GM12878 (cell line): Measurements from ENCODE around the gene HSPBAP1. TPM values are rescaled to one million over a fixed set of nuclear protein-coding genes. Genes with fewer than 3 reads are reported as not detected.

Source experiments
- ATAC-seq: fragments of 200-7000 bp; cut with Tn5 transposase; 3 replicates; pipeline ENCODE4 v1.9.1; 2020; ENCODE audit warnings: mild to moderate bottlenecking, moderate library complexity
- BruUV-seq: library from RNA; stranded (reverse); fragments of 400-500 nt; replicated peaks from 2 replicates; lab custom pipeline; 2021; lab: Mats Ljungman, UMichigan
- CTCF ChIA-PET: fragments of 300-600 bp; sonication (Branson Sonifier 250); formaldehyde crosslinking; extraction: SDS; loops from one replicate; lab custom pipeline; 2021; ENCODE audit warnings: inconsistent platforms; lab: Yijun Ruan, JAX
- POLR2A ChIA-PET: fragments of 350-600 bp; formaldehyde crosslinking; extraction: SDS; loops from one replicate; lab custom pipeline; 2021; ENCODE audit warnings: inconsistent platforms; lab: Charles Lee
- RAD21 ChIA-PET: fragments of 300-600 bp; sonication (Branson Sonifier 250); formaldehyde crosslinking; loops from one replicate; lab custom pipeline; 2023; ENCODE audit warnings: antibody characterized with exemption; ENCODE audit not compliant: unreplicated experiment; lab: Charles Lee
- SMC1A ChIA-PET: fragments of 300-600 bp; sonication (Branson Sonifier 250); formaldehyde crosslinking; loops from one replicate; lab custom pipeline; 2023; ENCODE audit not compliant: unreplicated experiment, uncharacterized antibody; lab: Charles Lee
- DNase-seq: peaks from one replicate; pipeline ENCODE4 v3.0.0-alpha.2; 2011; ENCODE audit warnings: low read depth, low spot score
- FAIRE-seq: peaks from 3 replicates; lab custom pipeline; 2011; peaks lifted over from hg19 to GRCh38; lab: Jason Lieb, UNC
- H2AFZ ChIP-seq: 2 replicates; pipeline ENCODE4 v1.6.0; 2011; ENCODE audit warnings: low read depth, low read length, control low read depth; ENCODE audit not compliant: control insufficient read depth
- H3K27ac ChIP-seq: 2 replicates; pipeline ENCODE4 v1.5.1; 2011; ENCODE audit warnings: control low read depth; ENCODE audit not compliant: control insufficient read depth, insufficient read depth
- H3K27me3 ChIP-seq, 2 experiments: replicated peaks in 1 of 2; 2 replicates each; pipeline versions ENCODE4 v1.6.0 to v1.6.1; 2011; ENCODE audit warnings: low read length in 1 of 2; ENCODE audit not compliant: control insufficient read depth in 2 of 2, insufficient read depth in 2 of 2
- H3K36me3 ChIP-seq, 2 experiments: 2 replicates each; pipeline ENCODE4 v1.5.1; 2011; ENCODE audit warnings: low read length in 1 of 2; ENCODE audit not compliant: control insufficient read depth in 2 of 2, insufficient read depth in 2 of 2
- H3K4me1 ChIP-seq: 2 replicates; pipeline ENCODE4 v1.6.1; 2011; ENCODE audit warnings: mild to moderate bottlenecking, low read length, moderate library complexity, mixed read lengths; ENCODE audit not compliant: control insufficient read depth, insufficient read depth
- H3K4me2 ChIP-seq: 2 replicates; pipeline ENCODE4 v1.6.0; 2011; ENCODE audit warnings: control low read depth; ENCODE audit not compliant: control insufficient read depth, insufficient read depth
- H3K4me3 ChIP-seq: fragments of 200-600 bp; sonication (generic); 2 replicates; pipeline ENCODE4 v1.5.1; 2016
- H3K79me2 ChIP-seq: 2 replicates; pipeline ENCODE4 v1.6.0; 2011; ENCODE audit warnings: low read length; ENCODE audit not compliant: control insufficient read depth, insufficient read depth
- H3K9ac ChIP-seq: 2 replicates; pipeline ENCODE4 v1.8.0; 2011; ENCODE audit warnings: low read length, control low read depth, mixed read lengths; ENCODE audit not compliant: control insufficient read depth, insufficient read depth
- H3K9me3 ChIP-seq: replicated peaks from 3 replicates; pipeline ENCODE4 v1.5.1; 2011; ENCODE audit warnings: mild to moderate bottlenecking, low read length; ENCODE audit not compliant: control insufficient read depth, insufficient read depth
- H4K20me1 ChIP-seq: 2 replicates; pipeline ENCODE4 v1.6.0; 2011; ENCODE audit not compliant: control insufficient read depth, insufficient read depth
- ATF3 ChIP-seq: IDR thresholded peaks from 2 replicates; pipeline ENCODE4 v1.6.1; 2011; ENCODE audit warnings: low read depth, mild to moderate bottlenecking, low read length, moderate library complexity, borderline replicate concordance; ENCODE audit errors: extremely low read depth
- CHD2 ChIP-seq: IDR thresholded peaks from 2 replicates; pipeline ENCODE4 v1.6.1; 2011; ENCODE audit warnings: low read depth, low read length, improper control_type of control experiment, borderline replicate concordance
- MAX ChIP-seq: IDR thresholded peaks from 2 replicates; pipeline ENCODE4 v1.6.1; 2012; ENCODE audit warnings: low read depth, low read length, improper control_type of control experiment
- NFYB ChIP-seq: IDR thresholded peaks from 2 replicates; pipeline ENCODE4 v1.6.1; 2011; ENCODE audit warnings: low read depth, mild to moderate bottlenecking, low read length, improper control_type of control experiment, moderate library complexity; ENCODE audit not compliant: insufficient read depth
- PKNOX1 ChIP-seq: fragments of 450-650 bp; IDR thresholded peaks from 2 replicates; pipeline ENCODE4 v1.6.1; 2016; ENCODE audit warnings: mild to moderate bottlenecking
- PML ChIP-seq: IDR thresholded peaks from 2 replicates; pipeline ENCODE4 v1.6.1; 2012; ENCODE audit warnings: low read length, inconsistent platforms
- POLR2A ChIP-seq: IDR thresholded peaks from 2 replicates; pipeline ENCODE4 v1.6.1; 2011; ENCODE audit warnings: low read depth, mild to moderate bottlenecking, low read length
- POU2F2 ChIP-seq: IDR thresholded peaks from 3 replicates; pipeline ENCODE4 v1.6.1; 2011; ENCODE audit warnings: low read depth, mild to moderate bottlenecking, low read length, borderline replicate concordance
- PRDM15 ChIP-seq: fragments of 450-650 bp; formaldehyde crosslinking; IDR thresholded peaks from 2 replicates; pipeline ENCODE4 v1.4.0; 2020; ENCODE audit warnings: mild to moderate bottlenecking, moderate library complexity
- STAT1 ChIP-seq: fragments of 450-650 bp; conservative IDR thresholded peaks from 2 replicates; pipeline ENCODE4 v1.6.1; 2014; ENCODE audit warnings: antibody characterized with exemption, mild to moderate bottlenecking
- TAF1 ChIP-seq: IDR thresholded peaks from 2 replicates; pipeline ENCODE4 v1.6.1; 2011; ENCODE audit warnings: mild to moderate bottlenecking, low read depth, low read length, borderline replicate concordance
- ZBTB4 ChIP-seq: fragments of 450-650 bp; formaldehyde crosslinking; IDR thresholded peaks from 2 replicates; pipeline ENCODE4 v1.4.0; 2022; ENCODE audit warnings: mild to moderate bottlenecking, moderate library complexity
- WGBS: methylation state at CpG from one replicate; pipeline ENCODE4 v1.1.6; 2016; ENCODE audit warnings: low lambda C conversion rate; ENCODE audit not compliant: insufficient replicate concordance, insufficient coverage; ENCODE audit errors: missing lambda C conversion rate; 5-methylcytosine and 5-hydroxymethylcytosine counted together
- in situ Hi-C: fragments of 300-500 bp; cut with MboI; formaldehyde crosslinking; loops from 9 replicates; pipeline ENCODE4 v1.14.3; 2018; ENCODE audit warnings: mixed read lengths
- intact Hi-C: fragments of 100-400 bp; cut with micrococcal nuclease; formaldehyde crosslinking; loops from one replicate; pipeline ENCODE4 v1.14.2; 2022; ENCODE audit not compliant: unreplicated experiment
- polyA plus RNA-seq, 11 experiments: library from polyadenylated mRNA; depleted of rRNA in 4 of 11; unstranded in 6 of 11; stranded (reverse) in 5 of 11; fragments of >200 nt; fragmentation: Nextera tagmentation in 4 of 11; fragmentation: Illumina TruSeq in 1 of 11; extraction: Ambion mirVana in 4 of 11; extraction: Trizol in 1 of 11; gene quantifications; 1 replicate in 1 of 11; 2 replicates in 10 of 11; pipeline versions ENCODE4 v1.2.1 to v1.2.3, GENCODE V29; 2011 to 2016; ENCODE audit warnings: inconsistent platforms in 2 of 11, missing spikeins in 2 of 11, low read depth in 1 of 11
- total RNA-seq, 4 experiments: library from RNA; depleted of rRNA in 3 of 4; stranded (reverse); fragments of >200 nt in 3 of 4; fragmentation: Illumina TruSeq in 1 of 4; extraction: Trizol in 1 of 4; gene quantifications; 2 replicates each; pipeline versions ENCODE4 v1.2.1 to v1.2.3, GENCODE V29; 2013 to 2021

HSPBAP1 gene
- total and polyA plus RNA-seq, 10 of the 15 experiments (the other 5 are each of a cell fraction or from before 2014, with no cell fraction given), result 3.2 to 10.3 (median 7.9) TPM

GRCh38 chr3:122770521-122771202, 23.0 kb downstream of the HSPBAP1 start (continued):
- no peak for TF ChIP-seq ATF3
- TF ChIP-seq CHD2, result no peak
- no peak for TF ChIP-seq POLR2A
- TF ChIP-seq ZBTB4, result no peak
- TF ChIP-seq TAF1, result no peak

GRCh38 chr3:122767540-122768372, 25.9 kb downstream of the HSPBAP1 start:
- RAD21 ChIA-PET, result interaction anchor here (0.6 kb wide), 1 partner anchor 50 kb away, joined by 3 read pairs; no protein-coding TSS in a partner anchor
- in situ Hi-C loops (no loop called here), intact Hi-C loops (no loop called here)
- no peak for ATAC-seq
- no peak overlapping the region for H3K4me2 ChIP-seq
- no peak overlapping the region for H2AFZ ChIP-seq
- no peak overlapping the region for H3K4me3 ChIP-seq
- FAIRE-seq, result no peak
- DNase-seq, result no peak
- CTCF ChIA-PET, result no interaction called here
- SMC1A ChIA-PET, result no interaction called here
- no TSS peak for BruUV-seq
- H3K9me3 ChIP-seq, result no peaks in the 10 kb centered on the region
- H3K27me3 ChIP-seq, result no peaks in the 10 kb centered on the region
- H3K9ac ChIP-seq, result no peak overlapping the region
- no peaks in the 10 kb centered on the region for H4K20me1 ChIP-seq
- 94% methylated on average over 3 of the region's 3 CpGs for WGBS
- no peaks in the 10 kb centered on the region for H3K79me2 ChIP-seq
- no peaks in the 10 kb centered on the region for H3K4me1 ChIP-seq
- POLR2A ChIA-PET, result no interaction called here
- H3K27ac ChIP-seq, result no peak overlapping the region
- no peaks in the 10 kb centered on the region for H3K36me3 ChIP-seq
- TF ChIP-seq PRDM15 (CRISPR knock-in tag), result no peak
- TF ChIP-seq PML, result no peak
- no peak for TF ChIP-seq NFYB
- TF ChIP-seq MAX, result no peak
- no peak for TF ChIP-seq POU2F2
- no peak for TF ChIP-seq PKNOX1
- TF ChIP-seq STAT1, result no peak
